Naive B cell (primary cell): ENCODE results near the gene KLKB1. TPM values are rescaled to one million over a fixed set of nuclear protein-coding genes. Genes with fewer than 3 reads are reported as not detected.
A peak's percentile ranks its signal among the peaks of the same experiment; 100 is the strongest.

ENCODE experiments used
- ATAC-seq, 2 donors: fragments of 150-1000 bp; cut with Tn5 transposase; 2 replicates each; pipeline ENCODE4 v1.10.0; 2021; ENCODE audit warnings: low read depth in 2 of 2, mild to moderate bottlenecking in 2 of 2, moderate library complexity in 2 of 2
- DNase-seq: peaks from one replicate; pipeline ENCODE4 v3.0.0; 2022
- H3K27ac Mint-ChIP-seq, 6 donors: one replicate each; pipeline ENCODE4 v1.8.0; 2020 to 2022; ENCODE audit warnings: mild to moderate bottlenecking in 6 of 6, mixed read lengths in 6 of 6, moderate library complexity in 5 of 6, inconsistent platforms in 2 of 6
- H3K27me3 Mint-ChIP-seq, 3 donors: one replicate each; pipeline ENCODE4 v1.8.0; 2021 to 2022; ENCODE audit warnings: mixed read lengths in 3 of 3, mild to moderate bottlenecking in 1 of 3
- H3K36me3 Mint-ChIP-seq, 2 donors: one replicate each; pipeline ENCODE4 v1.8.0; 2020 to 2022; ENCODE audit warnings: mixed read lengths in 2 of 2, inconsistent platforms in 1 of 2, mild to moderate bottlenecking in 1 of 2
- H3K4me1 Mint-ChIP-seq, 3 donors: one replicate each; pipeline ENCODE4 v1.8.0; 2020 to 2022; ENCODE audit warnings: mixed read lengths in 3 of 3, inconsistent platforms in 1 of 3, mild to moderate bottlenecking in 1 of 3, moderate library complexity in 1 of 3
- H3K4me3 Mint-ChIP-seq, 8 donors: one replicate each; pipeline ENCODE4 v1.8.0; 2020 to 2022; ENCODE audit warnings: mild to moderate bottlenecking in 8 of 8, mixed read lengths in 8 of 8, moderate library complexity in 8 of 8, inconsistent platforms in 2 of 8
- H3K9me3 Mint-ChIP-seq, 7 donors: one replicate each; pipeline ENCODE4 v1.8.0; 2020 to 2022; ENCODE audit warnings: mixed read lengths in 7 of 7, mild to moderate bottlenecking in 5 of 7, inconsistent platforms in 2 of 7, moderate library complexity in 1 of 7
- polyA plus RNA-seq, 6 donors: library from polyadenylated mRNA; unstranded; fragments of 300-500 nt; fragmentation: Illumina TruSeq; gene quantifications; one replicate each; pipeline ENCODE4 v1.2.3, GENCODE V29; 2021; ENCODE audit warnings: low read depth in 6 of 6

KLKB1 gene
- polyA plus RNA-seq, 6 donors from 2014 or later: 1.00 TPM; not detected in 5

GRCh38 chr4:186203406-186203805 is 23.9 kb upstream of the KLKB1 start:
- ATAC-seq: peak in 1 of 2 donors; percentile 13
- peak overlapping the region in 3 of 6 donors; percentile 79 to 83 (median 82) for H3K27ac Mint-ChIP-seq
- peaks cover 0 to 9% (median 0%) of the 10 kb centered on the region in 7 donors for H3K9me3 Mint-ChIP-seq
- peak overlapping the region in 4 of 8 donors; percentile 10 to 79 (median 61) for H3K4me3 Mint-ChIP-seq
- H3K27me3 Mint-ChIP-seq: no peaks in the 10 kb centered on the region
- H3K36me3 Mint-ChIP-seq: peaks cover 0 to 4% of the 10 kb centered on the region in 2 donors
- H3K4me1 Mint-ChIP-seq: peaks cover 12 to 28% (median 14%) of the 10 kb centered on the region in 3 donors
- no peak for DNase-seq

GRCh38 chr4:186204103-186204559 is 23.2 kb upstream of the KLKB1 start:
- Mint-ChIP-seq H3K4me3 (peak overlapping the region in 7 of 8 donors; percentile 10 to 87 (median 51)), H3K27me3 (no peaks in the 10 kb centered on the region), H3K9me3 (peaks cover 0 to 14% (median 3%) of the 10 kb centered on the region in 7 donors), H3K4me1 (peaks cover 12 to 28% (median 14%) of the 10 kb centered on the region in 3 donors), H3K36me3 (peaks cover 7 to 10% of the 10 kb centered on the region in 2 donors), H3K27ac (peak overlapping the region in 4 of 6 donors; percentile 22 to 89 (median 81))
- DNase-seq (peak; percentile 71), ATAC-seq (peak in 1 of 2 donors; percentile 71)

- Mint-ChIP-seq H3K4me1 (peaks cover 12 to 28% (median 14%) of the 10 kb centered on the region in 3 donors), H3K9me3 (peaks cover 2 to 14% (median 6%) of the 10 kb centered on the region in 7 donors), H3K27me3 (no peaks in the 10 kb centered on the region), H3K27ac (peak overlapping the region in 4 of 6 donors; percentile 22 to 83 (median 66)), H3K36me3 (peaks cover 13 to 16% of the 10 kb centered on the region in 2 donors), H3K4me3 (peak overlapping the region in 5 of 8 donors; percentile 10 to 87 (median 74))
- ATAC-seq (peak in 1 of 2 donors; percentile 10), DNase-seq (peak; percentile 30)
Measured at GRCh38 chr4:186204686-186205085, 22.6 kb upstream of the KLKB1 start.

- Mint-ChIP-seq H3K36me3 (peaks cover 17 to 21% of the 10 kb centered on the region in 2 donors), H3K4me3 (peak overlapping the region in 1 of 8 donors; percentile 74), H3K4me1 (peaks cover 12 to 28% (median 14%) of the 10 kb centered on the region in 3 donors), H3K9me3 (peaks cover 2 to 14% (median 6%) of the 10 kb centered on the region in 7 donors), H3K27me3 (no peaks in the 10 kb centered on the region), H3K27ac (peak overlapping the region in 2 of 6 donors; percentile 21 to 83)
- no peak for DNase-seq
- ATAC-seq: no peak
Measured at GRCh38 chr4:186205156-186205555, 22.2 kb upstream of the KLKB1 start.

GRCh38 chr4:186216465-186217024 is 10.8 kb upstream of the KLKB1 start:
- Mint-ChIP-seq H3K4me1 (no peaks in the 10 kb centered on the region), H3K27ac (peak overlapping the region in 1 of 6 donors; percentile 93), H3K9me3 (peaks cover 0 to 2% (median 0%) of the 10 kb centered on the region in 7 donors), H3K36me3 (no peaks in the 10 kb centered on the region), H3K27me3 (peaks cover 0 to 39% (median 10%) of the 10 kb centered on the region in 3 donors), H3K4me3 (no peak overlapping the region)
- ATAC-seq: no peak
- DNase-seq: no peak

- Mint-ChIP-seq H3K36me3 (peaks cover under 1 to 2% of the 10 kb centered on the region in 2 donors), H3K27ac (no peak overlapping the region), H3K9me3 (peaks cover 0 to 8% (median 2%) of the 10 kb centered on the region in 7 donors), H3K4me1 (no peaks in the 10 kb centered on the region), H3K4me3 (no peak overlapping the region), H3K27me3 (peaks cover 0 to 47% (median 18%) of the 10 kb centered on the region in 3 donors)
- DNase-seq (no peak), ATAC-seq (no peak)
Measured at GRCh38 chr4:186217733-186218293, 9.5 kb upstream of the KLKB1 start.

- Mint-ChIP-seq H3K27me3 (peaks cover 0 to 47% (median 31%) of the 10 kb centered on the region in 3 donors), H3K9me3 (peaks cover 17 to 40% (median 27%) of the 10 kb centered on the region in 7 donors), H3K36me3 (peaks cover 16 to 28% of the 10 kb centered on the region in 2 donors), H3K4me1 (no peaks in the 10 kb centered on the region), H3K4me3 (no peak overlapping the region), H3K27ac (no peak overlapping the region)
- DNase-seq (no peak), ATAC-seq (no peak)
Measured at GRCh38 chr4:186221624-186222023, 5.7 kb upstream of the KLKB1 start.

GRCh38 chr4:186225848-186226247 is 1.5 kb upstream of the KLKB1 start:
- H3K4me1 Mint-ChIP-seq: no peaks in the 10 kb centered on the region
- H3K9me3 Mint-ChIP-seq: peaks cover 20 to 47% (median 32%) of the 10 kb centered on the region in 7 donors
- ATAC-seq (no peak), DNase-seq (no peak)
- peaks cover 20 to 35% of the 10 kb centered on the region in 2 donors for H3K36me3 Mint-ChIP-seq
- H3K4me3 Mint-ChIP-seq: no peak overlapping the region
- peaks cover 4 to 37% (median 23%) of the 10 kb centered on the region in 3 donors for H3K27me3 Mint-ChIP-seq
- peak overlapping the region in 1 of 6 donors; percentile 13 for H3K27ac Mint-ChIP-seq

- H3K4me1 Mint-ChIP-seq: no peaks in the 10 kb centered on the region
- ATAC-seq (no peak), DNase-seq (no peak)
- no peak overlapping the region for H3K4me3 Mint-ChIP-seq
- peaks cover 20 to 47% (median 31%) of the 10 kb centered on the region in 7 donors for H3K9me3 Mint-ChIP-seq
- peaks cover 4 to 30% (median 19%) of the 10 kb centered on the region in 3 donors for H3K27me3 Mint-ChIP-seq
- peaks cover 20 to 35% of the 10 kb centered on the region in 2 donors for H3K36me3 Mint-ChIP-seq
- no peak overlapping the region for H3K27ac Mint-ChIP-seq
Measured at GRCh38 chr4:186226521-186227189, 652 bp upstream of the KLKB1 start.

GRCh38 chr4:186227744-186228513 is 622 bp downstream of the KLKB1 start:
- DNase-seq: no peak
- Mint-ChIP-seq H3K9me3 (peaks cover 17 to 38% (median 29%) of the 10 kb centered on the region in 7 donors), H3K27me3 (peaks cover 4 to 30% (median 11%) of the 10 kb centered on the region in 3 donors), H3K4me3 (no peak overlapping the region), H3K4me1 (no peaks in the 10 kb centered on the region), H3K27ac (no peak overlapping the region), H3K36me3 (peaks cover 19 to 32% of the 10 kb centered on the region in 2 donors)
- ATAC-seq: no peak

- Mint-ChIP-seq H3K4me1 (no peaks in the 10 kb centered on the region), H3K9me3 (peaks cover 13 to 32% (median 24%) of the 10 kb centered on the region in 7 donors), H3K4me3 (no peak overlapping the region), H3K36me3 (peaks cover 13 to 26% of the 10 kb centered on the region in 2 donors), H3K27me3 (peaks cover 4 to 25% (median 5%) of the 10 kb centered on the region in 3 donors), H3K27ac (no peak overlapping the region)
- ATAC-seq (no peak), DNase-seq (no peak)
Measured at GRCh38 chr4:186228514-186228894, 1.2 kb downstream of the KLKB1 start.

- H3K4me1 Mint-ChIP-seq: no peaks in the 10 kb centered on the region
- peaks cover 0 to 4% of the 10 kb centered on the region in 2 donors for H3K36me3 Mint-ChIP-seq
- no peak overlapping the region for H3K4me3 Mint-ChIP-seq
- peaks cover 0 to 8% (median 7%) of the 10 kb centered on the region in 3 donors for H3K27me3 Mint-ChIP-seq
- DNase-seq (no peak), ATAC-seq (no peak)
- H3K27ac Mint-ChIP-seq: no peak overlapping the region
- no peaks in the 10 kb centered on the region for H3K9me3 Mint-ChIP-seq
Measured at GRCh38 chr4:186234367-186234766, 7.1 kb downstream of the KLKB1 start.

GRCh38 chr4:186236126-186236525 is 8.8 kb downstream of the KLKB1 start:
- DNase-seq: no peak
- Mint-ChIP-seq H3K36me3 (peaks cover 0 to 4% of the 10 kb centered on the region in 2 donors), H3K4me3 (no peak overlapping the region), H3K27me3 (peaks cover 0 to 8% (median 7%) of the 10 kb centered on the region in 3 donors), H3K27ac (no peak overlapping the region), H3K4me1 (no peaks in the 10 kb centered on the region), H3K9me3 (no peaks in the 10 kb centered on the region)
- no peak for ATAC-seq
